HG03280 (cell line): ENCODE data around the gene SRGAP3.
A peak's percentile ranks its signal among the peaks of the same experiment; 100 is the strongest.
"Not testable (repeated sequence)": the region's sequence is repeated elsewhere in the genome, so short reads cannot be mapped to it uniquely, and the experiment has no call there.

ENCODE experiments used
- ATAC-seq: cut with Tn5 transposase; IDR thresholded peaks from one replicate; pipeline ENCODE4 v1.9.1; 2021; ENCODE audit warnings: mild to moderate bottlenecking, moderate library complexity; ENCODE audit not compliant: unreplicated experiment

The SRGAP3 gene

DNA sequence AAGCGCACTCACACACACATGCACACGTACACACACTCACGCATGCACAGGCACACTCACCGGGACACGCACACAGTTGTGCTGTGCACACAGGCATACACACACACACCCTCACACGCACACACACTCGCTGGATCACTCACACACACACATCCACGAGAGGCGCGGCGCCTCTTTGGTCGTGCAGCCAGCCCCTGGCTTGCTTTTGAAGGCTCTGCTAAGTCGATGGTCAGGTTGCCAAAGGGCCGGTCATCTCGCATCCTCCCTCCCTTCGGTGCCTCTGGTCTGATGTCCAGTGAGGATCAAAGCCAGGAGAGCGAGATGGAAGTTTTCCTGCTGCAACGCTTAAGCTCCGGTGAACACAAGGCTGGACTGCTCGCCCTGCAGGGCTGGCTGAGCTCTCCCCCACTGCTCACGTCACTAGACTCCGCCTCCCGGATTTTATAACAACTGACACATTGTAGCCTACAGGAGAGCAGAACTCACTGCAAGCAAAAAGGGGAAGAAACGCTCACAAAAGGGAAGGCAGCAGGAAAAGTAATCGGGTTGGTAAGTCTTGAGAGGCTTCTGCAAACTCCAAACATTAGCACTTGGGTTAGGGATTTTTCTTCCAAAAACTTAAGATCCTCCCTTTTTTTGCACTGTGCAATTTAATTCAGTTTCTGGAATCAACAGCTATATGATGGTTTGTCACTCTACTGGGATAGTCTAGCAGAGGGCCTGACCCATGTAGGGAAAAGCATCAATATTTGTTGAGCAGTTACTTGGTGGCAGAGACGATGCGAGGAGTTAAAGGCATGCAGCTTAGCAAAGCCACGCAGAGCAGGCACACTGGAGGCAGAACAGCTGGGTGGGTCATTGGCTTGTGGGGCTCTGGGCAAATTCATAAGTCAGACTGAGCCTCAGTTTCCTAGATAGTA lies at the start of gene SRGAP3:
TSS of gene SRGAP3 (minus strand) at position 374 of the 920 bp plus-strand sequence. CDS start 695 bp downstream, outside the sequence.
- peak; percentile 100 for ATAC-seq

DNA sequence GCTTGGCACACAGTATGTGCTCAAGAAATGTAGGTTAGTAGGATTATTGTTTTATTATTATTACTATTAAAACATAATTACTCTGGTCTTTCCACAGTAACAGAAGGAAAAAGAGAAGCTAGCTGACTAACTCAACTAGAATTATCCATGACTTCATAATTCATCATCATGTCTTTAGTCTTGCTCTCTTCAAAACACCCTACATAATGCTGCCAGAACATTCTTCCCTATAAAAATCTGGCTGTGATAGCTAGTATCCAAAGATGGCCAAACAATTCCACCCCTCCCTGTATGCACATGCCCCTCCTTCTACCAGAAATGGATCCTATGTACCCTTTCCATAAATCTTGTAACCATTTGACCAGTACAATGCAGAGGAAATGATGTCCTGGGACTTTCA lies 48.8 kb upstream of the SRGAP3 start:
- no peak for ATAC-seq

GRCh38 chr3:9296241-9296640 lies 46.8 kb upstream of the SRGAP3 start:
- no peak for ATAC-seq

GRCh38 chr3:9295007-9295406 lies 45.6 kb upstream of the SRGAP3 start:
- no peak for ATAC-seq

GRCh38 chr3:9293953-9294352 lies 44.5 kb upstream of the SRGAP3 start:
- not testable (repeated sequence) for ATAC-seq

DNA sequence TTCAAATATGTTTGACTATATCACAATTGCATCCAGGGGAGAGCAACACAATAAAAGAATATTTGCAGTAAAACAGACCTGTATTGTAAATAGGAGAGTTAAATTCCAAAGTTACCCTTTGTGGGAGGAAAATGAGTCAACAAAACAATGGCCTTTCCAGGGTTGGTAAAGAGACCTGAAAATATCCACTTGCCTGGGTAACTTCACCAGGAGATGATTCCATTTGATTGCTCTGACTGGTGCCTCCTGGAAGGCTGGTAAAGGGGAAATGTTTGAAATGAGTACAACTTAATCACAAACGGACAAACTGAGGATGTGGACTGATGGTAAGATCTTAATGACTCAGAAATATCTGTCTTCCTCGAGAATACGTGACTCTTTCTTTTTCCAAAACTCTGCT lies 43.6 kb upstream of the SRGAP3 start:
- no peak for ATAC-seq

DNA sequence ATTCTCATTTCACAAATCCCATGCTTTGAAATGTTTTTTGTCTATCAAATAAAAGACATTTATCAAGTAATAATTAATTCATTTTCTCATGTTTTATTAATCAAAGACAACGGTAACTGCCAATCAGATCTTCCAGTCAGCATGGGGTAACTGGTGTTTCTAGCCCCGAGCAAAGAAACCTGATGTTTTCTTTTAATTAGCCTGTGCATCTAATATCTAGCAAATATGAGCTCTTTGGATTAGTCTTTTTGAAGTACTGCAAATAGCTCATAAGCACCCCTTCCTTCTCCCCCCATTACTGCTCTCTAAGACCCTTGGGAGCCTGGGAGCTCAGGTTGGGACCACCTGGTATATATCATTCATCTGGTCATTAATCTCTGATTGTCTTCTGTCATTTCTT lies 43.1 kb upstream of the SRGAP3 start:
- ATAC-seq = no peak

DNA sequence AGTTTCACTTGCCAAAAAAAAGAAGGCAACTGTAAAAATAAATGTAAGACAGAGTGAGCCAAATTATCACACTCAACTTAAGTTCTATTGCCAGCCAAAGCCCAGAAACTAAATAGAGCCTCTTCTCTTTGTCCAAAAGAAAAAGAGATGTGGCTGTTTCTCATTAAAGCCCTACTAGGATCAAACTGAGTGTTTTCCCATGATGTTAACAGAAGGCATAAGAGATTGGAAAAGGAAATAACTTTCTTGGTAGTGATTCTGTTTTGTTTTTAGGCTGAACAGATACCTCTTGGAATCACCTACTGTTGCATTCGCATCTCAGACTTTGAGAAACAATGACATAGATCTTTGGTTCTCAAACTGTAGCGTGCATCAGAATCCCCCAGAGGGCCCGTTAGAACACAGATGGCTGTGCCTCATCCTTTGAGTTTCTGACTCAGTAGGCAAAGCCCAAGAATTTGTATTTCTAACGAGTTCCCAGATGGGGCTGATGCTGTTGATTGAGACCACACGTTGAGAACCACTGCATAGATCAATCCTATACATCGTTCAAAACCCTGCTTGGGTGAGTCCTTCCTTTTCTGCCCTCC lies 42.5 kb upstream of the SRGAP3 start:
- ATAC-seq = no peak

DNA sequence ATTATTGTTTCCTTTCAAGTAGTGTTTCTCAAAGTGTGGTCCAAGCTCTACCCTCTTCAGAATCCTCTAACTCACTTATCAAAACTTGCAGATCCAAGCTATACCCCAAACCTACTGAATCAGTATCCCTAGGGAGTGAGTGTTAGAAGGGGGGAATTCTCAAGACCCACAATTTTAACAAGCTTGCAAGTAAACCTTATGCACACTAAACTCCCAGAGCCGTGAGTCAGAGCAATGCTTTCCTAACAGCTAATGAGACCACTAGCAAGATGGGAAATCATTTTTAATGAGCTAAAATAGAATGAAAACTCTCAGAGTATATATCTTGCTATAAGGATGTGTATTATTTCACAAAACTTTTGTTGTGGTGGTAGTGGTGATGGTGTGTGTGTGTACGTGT lies 41.1 kb upstream of the SRGAP3 start:
- no peak for ATAC-seq

DNA sequence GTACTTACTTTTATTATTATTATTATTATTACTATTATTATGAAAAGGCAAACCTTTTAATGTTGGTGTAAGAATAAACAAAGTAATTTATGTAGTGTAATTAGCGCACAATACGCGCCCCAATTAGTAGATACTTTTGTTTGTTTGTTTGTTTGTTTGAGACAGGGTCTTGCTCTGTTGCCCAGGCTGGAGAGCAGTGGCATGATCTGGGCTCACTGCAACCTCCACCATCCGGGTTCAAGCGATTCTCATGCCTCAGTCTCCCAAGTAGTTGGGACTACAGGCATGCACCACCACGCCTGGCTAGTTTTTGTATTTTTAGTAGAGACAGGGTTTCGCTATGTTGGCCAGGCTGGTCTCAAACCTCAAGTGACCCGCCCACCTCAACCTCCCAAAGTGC lies 32.1 kb upstream of the SRGAP3 start:
- not testable (repeated sequence) for ATAC-seq

DNA sequence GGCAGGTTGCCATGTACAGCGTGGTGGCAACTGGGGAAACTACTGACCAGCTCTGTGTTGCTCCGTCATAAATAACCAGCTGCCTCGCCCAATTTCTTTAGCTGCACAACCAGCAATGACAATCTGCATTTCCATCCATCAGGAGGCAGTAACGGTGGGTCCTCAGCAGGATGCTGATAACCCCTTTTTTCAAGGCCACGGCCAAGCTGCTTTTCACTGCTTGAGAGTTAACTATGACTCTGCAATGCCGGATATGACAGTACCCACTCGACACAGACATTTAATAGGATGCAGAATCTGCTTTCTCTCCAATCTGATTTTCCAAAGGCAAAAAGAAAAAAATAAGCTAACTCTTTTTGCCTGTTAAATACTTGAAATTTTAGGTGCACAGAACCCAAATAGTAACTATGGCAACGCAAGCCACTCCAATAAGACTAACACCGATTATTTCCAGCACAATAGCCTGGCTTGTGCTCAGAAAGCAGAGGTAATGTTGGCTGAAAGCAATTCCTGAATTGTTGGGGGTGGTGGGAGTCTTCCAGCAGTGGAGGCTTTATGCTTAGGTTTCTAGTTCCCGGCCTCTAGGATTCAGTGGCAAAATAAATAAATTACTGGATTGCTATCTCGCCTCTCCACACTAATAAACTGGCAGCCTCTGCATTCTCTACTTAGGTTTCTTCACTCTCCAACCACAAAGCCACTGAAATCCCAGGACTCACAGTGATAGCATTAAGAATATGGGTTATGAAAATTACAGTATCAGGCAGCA lies 31.2 kb upstream of the SRGAP3 start:
- no peak for ATAC-seq

- no peak for ATAC-seq
Measured at GRCh38 chr3:9279966-9280365, 30.5 kb upstream of the SRGAP3 start.

- no peak for ATAC-seq
Measured at GRCh38 chr3:9278498-9278897, 29.1 kb upstream of the SRGAP3 start.

GRCh38 chr3:9278085-9278484 lies 28.6 kb upstream of the SRGAP3 start:
- no peak for ATAC-seq

GRCh38 chr3:9276761-9277370 lies 27.4 kb upstream of the SRGAP3 start:
- no peak for ATAC-seq

DNA sequence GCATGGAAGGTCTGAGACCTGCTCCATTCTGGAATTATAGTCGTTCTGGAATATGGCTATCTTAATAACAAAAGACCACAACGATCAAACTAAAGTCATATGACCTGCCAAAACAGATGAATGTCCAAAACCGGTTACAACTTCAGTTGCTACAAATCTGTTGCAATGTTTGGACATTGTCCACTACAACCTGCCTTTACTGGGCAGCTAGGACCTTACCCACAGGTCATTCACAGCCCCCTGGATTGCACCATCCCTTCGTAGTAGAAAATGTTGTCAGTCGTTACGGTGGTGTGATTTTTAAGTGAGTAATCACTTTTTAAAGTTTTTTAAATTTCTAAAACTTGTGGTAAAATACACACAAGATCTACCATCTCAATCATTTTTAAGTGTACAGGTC lies 22.5 kb upstream of the SRGAP3 start:
- no peak for ATAC-seq

GRCh38 chr3:9270704-9271103 lies 21.3 kb upstream of the SRGAP3 start:
- no peak for ATAC-seq

GRCh38 chr3:9266716-9267115 lies 17.3 kb upstream of the SRGAP3 start:
- ATAC-seq = no peak

GRCh38 chr3:9260305-9260704 lies 10.9 kb upstream of the SRGAP3 start:
- ATAC-seq = no peak

DNA sequence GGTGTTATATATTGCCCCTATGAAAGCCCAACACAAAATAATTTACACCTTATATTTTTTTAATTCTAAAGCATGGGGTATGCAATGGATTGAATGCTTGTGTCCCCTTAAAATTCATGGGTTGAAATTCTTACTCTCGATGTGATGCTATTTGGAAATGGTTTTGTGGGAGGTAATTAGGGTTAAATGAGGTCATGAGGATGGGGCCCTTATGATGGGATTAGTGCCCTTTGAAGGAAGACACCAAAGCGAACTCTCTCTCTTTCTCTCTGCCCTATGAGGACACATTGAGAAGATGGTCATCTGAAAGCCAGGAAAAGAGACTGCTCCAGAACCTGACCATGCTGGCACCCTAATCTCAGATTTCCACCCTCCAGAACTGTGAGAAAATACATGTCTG lies 7.6 kb upstream of the SRGAP3 start:
- no peak for ATAC-seq

- no peak for ATAC-seq
Measured at GRCh38 chr3:9255976-9256375, 6.5 kb upstream of the SRGAP3 start.
